CD4-positive, alpha-beta T cell treated with Interferon alpha-2 for 1 hour (primary cell): ENCODE data around the gene IMMP2L.

ENCODE experiments used
- DNase-seq, 2 donors: peaks; one replicate each; pipeline ENCODE4 v3.0.0-alpha.2; 2020 to 2022

Gene IMMP2L

GRCh38 chr7:111388016-111388415, 174.3 kb downstream of the IMMP2L start:
- DNase-seq: no peak

GRCh38 chr7:111384065-111384891, 178.0 kb downstream of the IMMP2L start:
- no peak for DNase-seq

GRCh38 chr7:111383133-111383532, 179.2 kb downstream of the IMMP2L start:
- DNase-seq: no peak

DNA sequence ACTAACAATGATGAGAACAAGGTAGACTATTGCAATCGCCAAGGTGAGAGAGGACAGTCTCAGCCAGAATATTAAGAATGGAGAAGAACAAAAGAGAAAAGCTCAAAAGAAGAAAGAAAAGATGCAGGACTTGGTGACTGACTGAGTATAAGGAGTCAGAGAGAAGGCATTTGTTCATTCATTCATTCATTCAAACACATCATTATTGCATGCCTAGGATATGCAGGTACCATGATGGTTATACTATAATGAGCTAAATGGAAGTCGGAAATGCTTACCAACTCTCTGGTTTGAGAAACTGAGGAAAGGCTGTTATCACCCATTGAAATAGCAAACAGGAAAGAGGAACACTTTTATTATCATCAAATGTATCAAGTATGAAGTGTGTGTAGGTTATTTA, 180.7 kb downstream of the IMMP2L start:
- DNase-seq: no peak

DNA sequence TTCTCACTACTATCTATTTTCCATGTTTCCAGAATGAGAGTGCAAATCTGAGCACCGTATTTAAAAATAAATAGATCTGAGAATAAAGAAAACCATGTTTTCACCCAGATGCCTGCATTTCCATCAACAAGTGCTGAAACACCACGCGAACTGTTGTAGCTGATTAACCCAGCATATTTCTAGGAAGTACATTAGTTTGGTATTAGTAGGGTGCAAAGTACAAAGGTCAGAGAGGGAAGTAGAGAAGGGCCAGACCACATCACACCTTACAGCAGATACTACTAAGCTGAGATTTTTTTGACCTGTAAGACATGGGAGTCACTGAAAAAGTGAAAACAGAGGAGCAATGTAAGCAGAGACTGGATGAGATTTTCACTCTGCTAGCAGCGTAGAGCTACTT, 181.3 kb downstream of the IMMP2L start:
- DNase-seq: no peak

- no peak for DNase-seq
These were observed 188.3 kb downstream of the IMMP2L start for GRCh38 chr7:111374027-111374426.

- DNase-seq: no peak
These were observed 190.9 kb downstream of the IMMP2L start for GRCh38 chr7:111371437-111371836.

- no peak for DNase-seq
These were observed 192.3 kb downstream of the IMMP2L start for GRCh38 chr7:111370002-111370401.

- DNase-seq: no peak
These were observed 193.8 kb downstream of the IMMP2L start for GRCh38 chr7:111368381-111369065.

GRCh38 chr7:111364413-111364812, 197.9 kb downstream of the IMMP2L start:
- no peak for DNase-seq

- no peak for DNase-seq
These were observed 199.2 kb downstream of the IMMP2L start for GRCh38 chr7:111363099-111363498.

GRCh38 chr7:111362506-111363054, 199.7 kb downstream of the IMMP2L start:
- DNase-seq: no peak

DNA sequence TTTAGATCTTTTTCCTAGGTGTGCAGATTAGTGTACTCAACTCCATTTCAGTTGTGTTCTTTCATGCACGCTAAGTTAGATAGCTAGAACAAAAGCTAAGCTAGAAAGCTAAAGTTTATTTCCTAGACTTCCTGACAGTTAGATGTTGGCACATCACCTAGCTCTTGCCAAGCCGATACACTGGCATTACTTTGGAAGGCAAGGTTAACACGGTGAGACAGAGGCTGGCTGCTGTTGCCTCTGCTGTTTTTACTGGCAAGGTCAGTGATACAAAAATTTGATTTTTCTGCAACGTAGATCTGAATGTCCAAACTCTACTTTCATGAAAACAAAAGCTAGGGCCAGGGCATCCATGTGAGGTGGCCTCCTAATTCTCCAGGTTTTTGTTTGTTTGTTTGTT, 203.4 kb downstream of the IMMP2L start:
- no peak for DNase-seq

DNA sequence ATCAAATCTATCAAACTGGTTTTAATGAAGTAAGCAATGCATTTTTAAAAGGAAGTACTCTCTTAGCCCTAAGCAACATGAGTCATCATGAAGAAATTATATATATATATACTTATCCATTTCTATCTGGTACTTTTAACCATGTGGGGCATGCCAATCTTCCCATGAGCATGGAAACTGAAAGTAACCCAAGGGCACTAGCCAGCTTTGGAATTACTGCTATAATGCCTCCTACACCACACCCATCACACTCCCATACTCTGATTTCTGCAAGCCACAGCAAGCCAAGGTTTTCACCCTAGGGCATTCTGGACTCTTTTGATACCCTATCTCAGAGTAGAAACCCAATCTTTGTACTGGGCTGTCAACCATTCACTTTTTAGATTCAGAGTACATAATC, 204.6 kb downstream of the IMMP2L start:
- no peak for DNase-seq

GRCh38 chr7:111356941-111357340, 205.4 kb downstream of the IMMP2L start:
- DNase-seq: no peak

- no peak for DNase-seq
These were observed 210.0 kb downstream of the IMMP2L start for GRCh38 chr7:111352319-111352718.

GRCh38 chr7:111346219-111346618, 216.1 kb downstream of the IMMP2L start:
- no peak for DNase-seq

DNA sequence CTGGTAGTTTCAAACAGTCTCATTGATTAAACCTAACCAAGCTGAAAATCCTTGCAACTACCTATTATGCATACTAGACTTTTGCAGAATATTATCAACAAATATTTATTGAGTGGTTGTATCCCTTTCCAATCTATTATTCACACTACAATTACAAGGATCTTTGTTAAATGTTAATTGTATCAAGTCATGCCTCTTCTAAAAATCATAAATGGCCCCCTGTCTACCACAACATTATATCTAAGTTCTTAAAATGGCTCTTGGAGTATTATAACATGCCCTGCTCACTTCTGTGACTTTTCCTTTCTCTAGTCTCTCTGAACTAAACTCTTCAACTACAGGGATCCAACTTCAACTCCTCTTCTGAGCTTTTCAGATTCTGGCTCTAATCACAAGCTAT, 219.3 kb downstream of the IMMP2L start:
- no peak for DNase-seq

- no peak for DNase-seq
These were observed 223.3 kb downstream of the IMMP2L start for GRCh38 chr7:111339006-111339405.

GRCh38 chr7:111333010-111333409, 229.3 kb downstream of the IMMP2L start:
- no peak for DNase-seq

GRCh38 chr7:111330235-111330523, 232.1 kb downstream of the IMMP2L start:
- no peak for DNase-seq

- no peak for DNase-seq
These were observed 232.7 kb downstream of the IMMP2L start for GRCh38 chr7:111329367-111330234.

- no peak for DNase-seq
These were observed 233.8 kb downstream of the IMMP2L start for GRCh38 chr7:111328487-111328886.
